GM12865 (cell line): Measurements from ENCODE around the gene HOXC10.

Source experiments
- DNase-seq: peaks from one replicate; pipeline ENCODE4 v3.0.0; 2010; ENCODE audit warnings: low read depth
- H3K4me3 ChIP-seq: 2 replicates; pipeline ENCODE4 v1.5.1; 2011; ENCODE audit warnings: mild to moderate bottlenecking, low read depth, low read length, control low read depth
- TF ChIP-seq, protein P1 (sequence below): IDR thresholded peaks from 2 replicates; pipeline ENCODE4 v1.5.1; 2011; ENCODE audit warnings: low read length, control low read depth, low read depth, inconsistent platforms; ENCODE audit not compliant: insufficient read depth; ENCODE audit errors: missing control alignments

The HOXC10 gene

GRCh38 chr12:53994264-53995001 lies 9.5 kb downstream of the HOXC10 start:
- H3K4me3 ChIP-seq = no peak overlapping the region
- no peak for DNase-seq
- TF ChIP-seq, protein P1, sequence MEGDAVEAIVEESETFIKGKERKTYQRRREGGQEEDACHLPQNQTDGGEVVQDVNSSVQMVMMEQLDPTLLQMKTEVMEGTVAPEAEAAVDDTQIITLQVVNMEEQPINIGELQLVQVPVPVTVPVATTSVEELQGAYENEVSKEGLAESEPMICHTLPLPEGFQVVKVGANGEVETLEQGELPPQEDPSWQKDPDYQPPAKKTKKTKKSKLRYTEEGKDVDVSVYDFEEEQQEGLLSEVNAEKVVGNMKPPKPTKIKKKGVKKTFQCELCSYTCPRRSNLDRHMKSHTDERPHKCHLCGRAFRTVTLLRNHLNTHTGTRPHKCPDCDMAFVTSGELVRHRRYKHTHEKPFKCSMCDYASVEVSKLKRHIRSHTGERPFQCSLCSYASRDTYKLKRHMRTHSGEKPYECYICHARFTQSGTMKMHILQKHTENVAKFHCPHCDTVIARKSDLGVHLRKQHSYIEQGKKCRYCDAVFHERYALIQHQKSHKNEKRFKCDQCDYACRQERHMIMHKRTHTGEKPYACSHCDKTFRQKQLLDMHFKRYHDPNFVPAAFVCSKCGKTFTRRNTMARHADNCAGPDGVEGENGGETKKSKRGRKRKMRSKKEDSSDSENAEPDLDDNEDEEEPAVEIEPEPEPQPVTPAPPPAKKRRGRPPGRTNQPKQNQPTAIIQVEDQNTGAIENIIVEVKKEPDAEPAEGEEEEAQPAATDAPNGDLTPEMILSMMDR = no peak

DNA sequence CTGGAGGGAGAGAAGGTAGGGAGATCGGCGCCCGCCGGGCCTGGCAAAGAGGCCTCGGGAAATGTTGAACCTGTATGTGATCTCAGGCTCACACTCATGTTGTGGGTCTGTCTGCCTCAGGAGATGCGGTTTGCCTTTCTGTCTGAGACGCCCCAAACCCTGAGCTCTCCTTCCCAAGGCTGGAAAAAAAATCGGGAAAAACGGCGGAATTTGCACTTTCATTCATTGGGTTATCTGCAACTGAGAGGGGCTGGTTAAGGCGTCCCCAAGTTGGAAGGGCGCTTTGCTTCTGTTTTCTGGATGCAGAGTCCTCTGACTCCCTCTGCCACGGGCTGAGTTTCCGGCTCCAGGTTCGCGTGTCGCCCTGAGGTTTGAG lies 10.0 kb downstream of the HOXC10 start:
- H3K4me3 ChIP-seq = no peak overlapping the region
- TF ChIP-seq, protein P1 = no peak
- no peak for DNase-seq

DNA sequence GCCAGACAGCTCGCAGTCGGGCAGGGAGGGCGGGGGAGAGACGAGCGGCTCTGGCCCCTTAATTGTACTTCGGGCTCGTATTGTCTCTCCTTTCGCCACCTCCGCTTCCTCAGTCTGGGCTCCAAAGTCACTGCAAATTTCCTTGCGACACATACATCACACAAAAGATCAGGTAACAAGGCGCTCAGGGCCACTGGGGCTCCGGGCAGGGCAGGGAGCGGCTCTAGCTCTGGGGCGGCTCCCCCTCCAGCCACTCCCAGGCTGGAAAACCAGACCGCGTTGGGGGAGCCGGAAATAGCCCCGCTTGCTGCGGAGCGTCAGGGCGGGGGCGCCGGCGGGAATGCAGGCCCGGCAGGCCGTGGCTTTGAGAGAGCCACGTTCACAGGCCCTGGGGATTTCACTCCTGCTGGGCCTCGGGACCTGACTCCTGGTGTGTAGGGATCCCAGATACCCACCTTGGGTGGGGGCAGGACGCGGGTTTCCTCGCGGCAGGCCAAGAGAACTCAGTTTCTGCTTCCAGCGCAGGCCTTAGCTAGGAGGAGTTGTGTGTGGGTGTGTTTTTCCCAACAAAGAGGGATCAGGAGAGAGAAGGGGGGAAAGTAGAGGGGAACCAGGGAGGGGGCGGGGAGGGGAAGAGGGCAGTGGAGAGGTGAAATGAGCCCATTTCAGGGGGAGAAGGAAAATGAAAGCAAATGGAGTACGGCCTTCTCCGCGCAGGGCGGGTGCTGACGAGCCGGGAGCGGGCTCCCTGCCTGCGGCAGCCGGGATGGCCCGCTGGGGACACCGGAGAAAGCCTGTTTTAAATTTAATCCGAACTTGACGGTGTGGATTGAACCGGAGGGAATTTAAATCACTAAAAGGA lies 10.7 kb downstream of the HOXC10 start:
- peak overlapping the region; percentile 54 for H3K4me3 ChIP-seq
- TF ChIP-seq, protein P1 = no peak
- DNase-seq = no peak

GRCh38 chr12:53996240-53997203 lies 11.6 kb downstream of the HOXC10 start:
- no peak for DNase-seq
- TF ChIP-seq, protein P1 = no peak
- H3K4me3 ChIP-seq = peak overlapping the region; percentile 54

GRCh38 chr12:53997204-53998109 lies 12.5 kb downstream of the HOXC10 start:
- H3K4me3 ChIP-seq = no peak overlapping the region
- no peak for DNase-seq
- TF ChIP-seq, protein P1 = no peak
